SHP77 (cell line): ENCODE measurements around the gene INPP5A.
"Not testable (repeated sequence)": the region's sequence is repeated elsewhere in the genome, so short reads cannot be mapped to it uniquely, and the experiment has no call there.

Experiments used
- DNase-seq, 2 experiments: peaks; one replicate each; lab custom pipeline; 2025; lab: John Stamatoyannopoulos, UW

INPP5A gene

GRCh38 chr10:132597654-132598053, 60.1 kb downstream of the INPP5A start:
- DNase-seq = no peak

GRCh38 chr10:132599023-132599618, 61.5 kb downstream of the INPP5A start:
- DNase-seq = not testable (repeated sequence)

- no peak for DNase-seq
These were observed 62.1 kb downstream of the INPP5A start for GRCh38 chr10:132599732-132600131.

GRCh38 chr10:132600416-132600815, 62.8 kb downstream of the INPP5A start:
- no peak for DNase-seq

GRCh38 chr10:132601567-132601966, 64.0 kb downstream of the INPP5A start:
- no peak for DNase-seq

- no peak for DNase-seq
These were observed 65.0 kb downstream of the INPP5A start for GRCh38 chr10:132602614-132603013.

GRCh38 chr10:132603851-132604533, 66.4 kb downstream of the INPP5A start:
- DNase-seq = no peak

GRCh38 chr10:132604686-132605085, 67.1 kb downstream of the INPP5A start:
- no peak for DNase-seq

GRCh38 chr10:132605390-132605789, 67.8 kb downstream of the INPP5A start:
- no peak for DNase-seq

- DNase-seq = no peak
These were observed 68.5 kb downstream of the INPP5A start for GRCh38 chr10:132606031-132606491.

GRCh38 chr10:132606536-132607316, 69.1 kb downstream of the INPP5A start:
- peak; percentile 52 to 74 for DNase-seq

- DNase-seq = no peak
These were observed 69.9 kb downstream of the INPP5A start for GRCh38 chr10:132607491-132607890.

GRCh38 chr10:132607961-132608495, 70.4 kb downstream of the INPP5A start:
- no peak for DNase-seq

- no peak for DNase-seq
These were observed 71.1 kb downstream of the INPP5A start for GRCh38 chr10:132608511-132609195.

GRCh38 chr10:132609211-132609610, 71.6 kb downstream of the INPP5A start:
- no peak for DNase-seq

- no peak for DNase-seq
These were observed 72.6 kb downstream of the INPP5A start for GRCh38 chr10:132610071-132610701.

- no peak for DNase-seq
These were observed 73.7 kb downstream of the INPP5A start for GRCh38 chr10:132611026-132611910.

- DNase-seq = no peak
These were observed 74.4 kb downstream of the INPP5A start for GRCh38 chr10:132611986-132612385.

- DNase-seq = no peak
These were observed 75.3 kb downstream of the INPP5A start for GRCh38 chr10:132612571-132613504.
